T follicular helper cell (primary cell): ENCODE measurements around the gene MAMLD1.

ENCODE experiments used
- DNase-seq: peaks from one replicate; pipeline ENCODE4 v3.0.0-alpha.2; 2020; ENCODE audit warnings: low read depth

MAMLD1 gene

GRCh38 chrX:150408007-150408406 lies 44.9 kb downstream of the MAMLD1 start:
- no peak for DNase-seq

DNA sequence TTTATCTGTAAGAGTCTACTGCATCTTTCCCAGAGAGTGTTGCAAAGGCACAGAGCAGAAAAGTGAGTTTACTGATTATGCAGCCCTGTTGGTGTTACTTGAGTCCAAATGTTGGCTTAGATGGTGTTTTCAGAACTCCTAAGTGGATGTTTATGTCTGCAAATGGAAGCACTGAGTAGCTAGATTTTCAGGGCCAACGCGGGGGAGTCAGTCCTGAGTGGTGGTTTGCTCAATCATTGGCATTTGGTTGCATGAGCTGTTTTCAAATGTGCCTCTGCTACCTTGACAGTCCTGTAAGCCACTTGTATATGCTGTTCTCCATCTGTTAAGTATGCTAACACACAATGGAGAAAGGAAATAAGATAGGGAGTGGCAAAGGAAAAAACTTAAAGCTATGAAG lies 45.4 kb downstream of the MAMLD1 start:
- no peak for DNase-seq

GRCh38 chrX:150409486-150409885 lies 46.4 kb downstream of the MAMLD1 start:
- DNase-seq, result no peak

DNA sequence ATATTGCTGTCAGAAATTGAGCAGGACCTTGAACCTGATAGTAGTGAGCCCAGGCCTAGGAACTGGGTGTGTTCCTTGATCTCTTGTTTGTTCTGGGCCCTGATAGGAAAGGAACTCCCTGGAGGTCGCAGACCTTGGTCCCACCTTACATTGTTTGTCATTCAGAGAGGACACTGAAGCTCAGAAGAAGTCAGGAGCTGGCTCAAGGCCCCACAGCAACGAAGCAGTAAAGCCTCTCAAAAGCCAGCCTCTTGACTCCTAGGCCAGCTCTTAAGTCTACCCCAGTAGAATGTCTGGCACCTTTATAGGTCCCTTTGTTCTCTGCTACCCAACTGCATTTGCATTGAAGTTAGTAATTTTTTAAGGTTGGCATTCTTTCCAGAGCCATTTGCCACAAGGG lies 46.8 kb downstream of the MAMLD1 start:
- DNase-seq, result no peak

DNA sequence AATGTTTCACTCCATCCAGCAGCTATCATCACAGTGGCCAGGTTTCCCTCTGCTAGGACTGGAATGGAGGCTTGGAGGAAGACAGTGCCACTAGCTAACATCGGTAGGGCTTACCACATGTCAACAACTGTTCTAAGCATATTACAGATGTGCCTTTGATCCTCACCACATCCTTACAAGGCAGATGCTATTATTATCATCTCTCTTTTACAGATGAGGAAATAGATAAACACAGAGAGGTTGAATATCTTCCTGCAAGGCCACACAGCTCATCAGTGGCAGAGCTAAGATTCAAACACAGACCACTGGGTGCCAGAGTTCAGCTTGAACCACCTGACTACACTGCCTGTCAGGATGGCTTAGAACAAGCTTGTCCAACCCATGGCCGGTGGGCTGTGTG lies 47.4 kb downstream of the MAMLD1 start:
- DNase-seq, result no peak

GRCh38 chrX:150411656-150412055 lies 48.5 kb downstream of the MAMLD1 start:
- no peak for DNase-seq

DNA sequence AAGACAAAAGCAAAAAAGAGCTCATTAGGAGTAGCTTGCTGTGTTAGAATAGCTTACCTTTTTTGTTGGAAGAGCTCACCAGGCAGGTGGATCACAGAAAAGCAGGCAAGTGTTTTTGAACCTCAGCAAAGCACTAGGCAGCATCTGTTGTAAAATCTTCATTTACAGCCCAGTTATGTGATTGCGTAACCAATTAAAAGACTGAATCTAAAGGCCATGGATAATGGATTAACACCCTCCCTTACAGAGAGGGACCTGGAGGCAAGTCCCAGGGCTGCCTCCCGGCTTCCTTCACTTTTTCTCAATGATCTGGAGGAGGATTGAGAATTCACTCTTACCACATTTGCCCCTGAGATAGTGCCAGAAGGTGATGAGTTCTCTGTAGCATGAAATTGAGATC lies 51.1 kb downstream of the MAMLD1 start:
- no peak for DNase-seq

GRCh38 chrX:150416469-150416868 lies 53.4 kb downstream of the MAMLD1 start:
- DNase-seq, result no peak

DNA sequence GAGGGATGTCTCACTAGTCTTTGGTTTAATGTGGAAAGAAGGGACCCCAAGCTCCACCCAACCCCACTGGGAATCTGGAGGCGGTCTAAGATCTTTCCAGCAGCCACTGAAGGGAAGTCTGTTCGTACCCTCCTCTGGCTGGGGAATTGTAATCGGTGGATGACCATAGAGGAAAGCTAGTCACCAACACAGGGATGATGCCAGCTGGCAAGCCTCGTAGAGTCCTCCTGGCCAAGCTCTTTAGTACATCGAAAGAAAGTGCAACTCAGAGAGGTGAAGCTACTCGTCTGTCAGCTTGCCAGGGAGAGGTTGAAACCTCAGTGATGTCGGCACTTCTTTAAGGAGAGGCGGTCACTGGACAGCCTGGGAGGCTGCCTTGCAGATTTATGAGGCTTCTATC lies 58.7 kb downstream of the MAMLD1 start:
- DNase-seq, result no peak

GRCh38 chrX:150429594-150429993 lies 66.5 kb downstream of the MAMLD1 start:
- DNase-seq, result no peak

DNA sequence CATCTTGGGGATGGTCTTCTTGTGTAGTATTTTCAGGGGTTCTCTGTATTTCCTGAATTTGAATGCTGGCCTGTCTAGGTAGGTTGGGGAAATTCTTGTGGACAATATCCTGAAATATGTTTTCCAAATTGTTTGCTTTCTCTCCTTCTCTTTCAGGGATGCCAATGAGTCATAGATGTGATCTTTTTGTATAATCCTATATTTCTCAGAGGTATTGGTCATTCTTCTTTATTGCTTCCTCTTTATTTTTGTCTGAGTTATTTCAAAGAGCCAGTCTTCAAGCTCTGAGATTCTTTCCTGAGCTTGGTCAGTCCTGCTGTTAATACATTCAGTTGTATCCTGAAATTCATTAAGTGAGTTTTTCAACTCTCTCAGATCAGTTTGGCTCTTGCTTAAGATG lies 73.1 kb downstream of the MAMLD1 start:
- DNase-seq, result no peak

GRCh38 chrX:150438165-150438564 lies 75.0 kb downstream of the MAMLD1 start:
- DNase-seq, result no peak

DNA sequence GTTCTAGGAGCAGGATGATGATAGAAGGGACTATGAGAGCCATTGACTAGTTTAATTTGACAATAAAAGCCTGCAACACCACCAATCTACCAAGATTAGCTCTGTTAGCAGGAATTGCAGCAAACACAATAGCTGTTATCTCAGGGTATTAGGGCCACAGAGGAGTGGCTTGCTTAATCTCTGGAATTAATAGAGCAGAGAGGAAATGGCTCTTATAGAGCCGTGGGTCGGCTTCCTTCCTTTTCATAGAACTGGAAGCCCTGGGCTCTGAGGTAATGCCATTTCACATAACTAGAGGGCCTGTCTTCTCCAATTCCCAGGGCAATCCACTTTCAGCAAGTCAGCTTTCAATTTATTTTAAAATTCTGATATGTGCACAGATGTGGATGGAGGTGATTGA lies 83.0 kb downstream of the MAMLD1 start:
- no peak for DNase-seq

DNA sequence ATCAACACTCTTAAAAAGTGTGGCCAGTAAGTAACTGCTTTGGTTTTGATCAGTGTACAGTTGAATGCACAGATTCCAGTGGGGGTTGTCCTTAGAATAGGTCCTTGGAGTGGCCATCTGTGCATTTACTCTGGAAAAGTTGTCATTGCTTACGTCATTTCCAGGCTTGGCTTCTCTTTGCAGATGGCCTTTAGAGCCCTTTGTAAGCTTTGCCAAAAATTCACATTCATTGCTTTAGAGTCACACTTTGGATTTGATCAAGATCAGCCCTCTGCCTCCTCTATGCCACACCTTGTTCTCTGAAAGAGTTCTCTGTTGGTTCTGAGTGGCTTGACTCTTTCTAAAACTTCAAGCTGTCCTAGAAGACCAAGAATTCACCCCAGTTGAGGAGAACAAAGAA lies 83.9 kb downstream of the MAMLD1 start:
- DNase-seq, result no peak

- no peak for DNase-seq
Measured at GRCh38 chrX:150449313-150449712, 86.2 kb downstream of the MAMLD1 start.

- DNase-seq, result no peak
Measured at GRCh38 chrX:150450519-150451177, 87.5 kb downstream of the MAMLD1 start.

DNA sequence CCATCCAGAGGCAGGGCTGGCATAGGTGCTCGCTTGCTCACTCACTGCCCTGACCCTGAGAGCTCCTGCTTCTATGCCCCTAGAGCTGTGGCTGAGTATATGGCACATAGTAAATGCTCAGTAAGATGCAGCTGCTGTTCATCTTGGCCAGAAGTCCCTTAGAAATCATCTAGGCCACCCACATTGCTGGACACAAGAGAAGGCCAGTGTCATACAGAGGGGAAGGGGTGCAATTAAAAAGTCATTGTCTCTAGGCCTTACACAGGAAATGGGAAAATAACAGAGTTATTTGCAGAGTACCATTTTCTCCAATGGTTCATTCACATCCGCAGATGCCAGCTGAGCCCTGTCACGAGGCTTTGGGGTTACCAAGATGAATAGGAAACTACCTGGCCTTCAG lies 88.8 kb downstream of the MAMLD1 start:
- DNase-seq, result no peak

- no peak for DNase-seq
Measured at GRCh38 chrX:150454083-150454482, 91.0 kb downstream of the MAMLD1 start.

DNA sequence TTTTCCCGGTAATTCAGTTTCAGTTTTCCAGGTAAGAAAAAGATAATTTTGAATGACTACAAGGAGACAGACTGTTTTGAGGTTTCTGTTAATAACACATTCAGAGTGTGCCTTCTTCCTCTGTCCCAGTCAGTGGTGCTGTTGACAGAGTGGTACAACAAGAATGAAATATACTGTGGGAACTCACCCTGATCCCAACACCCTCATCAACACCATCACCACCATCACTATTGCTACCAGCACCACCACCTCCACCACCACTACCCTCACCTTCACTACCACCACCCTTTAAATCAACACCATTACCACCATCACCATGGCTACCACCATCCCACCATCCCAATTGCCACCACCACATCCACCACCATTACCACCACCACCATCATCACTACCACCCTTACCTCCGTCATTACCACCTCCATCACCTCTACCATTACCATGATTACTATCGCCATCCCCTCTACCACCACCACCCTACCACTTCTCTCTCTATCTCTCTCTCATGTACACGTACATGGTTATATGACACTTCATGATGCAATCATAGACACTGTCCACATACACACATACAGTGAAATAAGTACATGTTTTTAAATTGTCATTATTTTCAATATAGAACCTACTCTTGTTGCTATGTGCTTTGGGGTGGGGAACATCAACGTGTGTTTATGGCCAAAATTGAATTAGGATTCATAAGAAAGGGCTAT lies 91.5 kb downstream of the MAMLD1 start:
- DNase-seq, result no peak

DNA sequence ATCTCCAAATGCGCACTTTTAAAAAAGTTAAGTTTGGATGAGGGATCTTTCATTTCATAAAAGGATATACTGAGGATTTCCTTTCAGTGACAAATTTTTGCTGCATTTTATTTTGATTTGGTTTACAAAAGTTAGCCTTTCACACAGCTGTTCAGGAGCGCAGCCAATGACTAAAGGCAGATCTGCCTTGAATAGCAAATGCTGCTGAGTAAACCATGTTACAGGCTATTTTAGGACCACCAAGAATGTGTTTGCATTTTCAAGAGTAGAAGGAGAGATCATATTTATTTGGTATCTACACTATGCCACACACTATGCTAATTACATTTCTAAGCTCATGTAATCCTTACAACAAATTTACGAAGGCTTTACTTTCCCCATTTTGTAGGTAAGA lies 92.1 kb downstream of the MAMLD1 start:
- no peak for DNase-seq

DNA sequence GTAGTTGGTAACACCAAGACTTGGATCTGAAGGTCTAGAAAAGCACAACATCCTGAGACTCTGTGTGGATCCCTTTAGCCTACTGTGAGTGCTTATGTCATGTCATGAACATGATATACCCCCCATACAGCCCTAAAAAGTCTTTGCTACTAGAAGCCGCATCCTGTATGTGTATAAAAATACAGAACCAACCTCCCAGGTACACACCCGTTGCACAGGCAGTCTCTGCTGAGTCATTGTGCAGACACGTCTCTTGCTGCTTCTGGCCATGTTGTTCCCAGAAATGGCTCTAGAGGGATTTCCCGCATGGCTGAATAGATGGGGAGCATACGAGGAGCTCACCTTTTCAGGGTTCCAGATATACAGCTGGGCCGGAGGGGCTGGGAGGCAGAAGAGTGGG lies 93.3 kb downstream of the MAMLD1 start:
- no peak for DNase-seq

GRCh38 chrX:150456941-150457340 lies 93.8 kb downstream of the MAMLD1 start:
- no peak for DNase-seq

DNA sequence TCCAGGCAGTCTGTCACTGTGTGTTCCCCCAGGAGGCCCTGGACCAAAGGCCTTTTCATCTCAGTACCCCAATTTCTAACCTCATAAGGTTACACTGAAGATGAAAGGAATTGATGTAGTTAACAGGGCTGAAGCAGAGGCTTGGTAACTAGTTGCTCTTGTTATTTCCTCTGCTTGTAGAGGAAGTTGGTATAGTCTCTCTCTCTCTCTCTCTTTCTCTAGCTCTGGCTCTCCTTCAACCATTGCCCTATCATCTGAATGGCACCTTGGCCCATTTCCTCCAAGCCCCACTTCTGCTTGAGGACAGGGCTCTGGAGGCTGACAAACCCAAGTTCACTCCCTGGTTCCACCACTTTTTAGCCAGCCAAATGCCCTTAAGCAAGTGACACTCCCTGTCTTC lies 96.1 kb downstream of the MAMLD1 start:
- no peak for DNase-seq

DNA sequence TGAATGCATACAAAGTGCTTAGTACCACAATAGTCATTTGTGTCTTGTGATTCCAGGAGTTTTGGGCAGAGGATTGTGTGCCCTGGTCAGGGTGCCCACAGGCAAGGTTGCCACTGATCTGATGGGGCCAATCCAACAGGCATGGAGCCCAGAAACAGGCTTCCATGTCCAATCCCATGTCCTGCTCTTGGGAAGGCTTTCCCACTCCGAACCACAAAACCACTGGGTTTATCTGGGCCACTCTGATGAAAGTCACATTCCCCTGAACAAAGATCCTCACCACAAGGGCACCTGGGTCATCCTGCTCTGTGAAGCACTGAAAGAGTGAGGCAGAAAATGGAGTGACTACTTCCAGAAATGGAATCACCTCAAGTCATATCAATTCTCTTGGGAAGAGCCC lies 96.9 kb downstream of the MAMLD1 start:
- DNase-seq, result no peak
